GM12873 (cell line): Measurements from ENCODE around the gene ACTMAP.

Experiments
- TF ChIP-seq, protein P1 (sequence below): IDR thresholded peaks from 2 replicates; pipeline ENCODE4 v1.5.1; 2012; ENCODE audit warnings: low read depth, mild to moderate bottlenecking, moderate library complexity, low read length, control low read depth; ENCODE audit not compliant: insufficient read depth; ENCODE audit errors: missing control alignments

ACTMAP gene

DNA sequence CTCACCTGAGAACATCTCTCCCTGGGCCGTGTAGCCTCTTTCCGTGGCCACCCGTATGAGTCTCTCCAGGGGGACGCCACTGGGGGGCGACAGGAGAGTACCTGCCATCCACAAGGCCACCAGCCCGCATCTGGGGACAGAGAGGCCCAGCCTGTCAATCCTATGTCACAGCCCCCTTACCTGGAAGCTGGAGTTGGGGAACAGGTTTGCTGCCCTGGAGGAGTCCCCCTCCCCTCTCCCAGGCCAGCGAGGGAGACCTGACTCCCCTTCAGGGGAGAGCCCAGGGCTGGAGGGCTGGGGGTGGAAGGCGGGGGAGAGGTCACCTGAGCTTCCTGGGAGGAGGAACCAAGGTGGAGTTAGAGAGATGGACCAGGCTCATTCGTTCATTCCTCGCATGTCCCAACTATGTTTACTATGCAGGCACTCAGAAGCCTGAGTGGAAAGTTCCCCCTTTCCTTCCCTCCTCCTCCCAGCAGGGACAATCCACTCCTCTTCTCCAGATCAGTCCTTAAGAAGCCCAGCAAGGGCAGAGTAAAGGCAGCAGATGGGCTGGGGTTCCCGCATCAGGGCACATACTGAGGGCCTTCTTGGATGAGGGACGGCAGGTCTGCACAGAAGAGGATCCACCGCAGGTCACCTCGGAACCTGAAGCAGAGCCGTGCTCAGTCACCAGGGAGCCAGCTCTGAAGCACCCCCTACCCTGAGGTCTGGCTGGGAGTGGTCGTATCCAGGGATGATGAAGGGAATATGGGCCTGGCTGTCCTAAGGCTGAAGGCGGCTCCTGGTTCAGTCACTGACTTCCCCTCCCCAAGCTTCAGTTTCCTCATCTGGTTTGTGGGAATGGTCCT, 5.5 kb downstream of the ACTMAP start:
- TF ChIP-seq, protein P1, sequence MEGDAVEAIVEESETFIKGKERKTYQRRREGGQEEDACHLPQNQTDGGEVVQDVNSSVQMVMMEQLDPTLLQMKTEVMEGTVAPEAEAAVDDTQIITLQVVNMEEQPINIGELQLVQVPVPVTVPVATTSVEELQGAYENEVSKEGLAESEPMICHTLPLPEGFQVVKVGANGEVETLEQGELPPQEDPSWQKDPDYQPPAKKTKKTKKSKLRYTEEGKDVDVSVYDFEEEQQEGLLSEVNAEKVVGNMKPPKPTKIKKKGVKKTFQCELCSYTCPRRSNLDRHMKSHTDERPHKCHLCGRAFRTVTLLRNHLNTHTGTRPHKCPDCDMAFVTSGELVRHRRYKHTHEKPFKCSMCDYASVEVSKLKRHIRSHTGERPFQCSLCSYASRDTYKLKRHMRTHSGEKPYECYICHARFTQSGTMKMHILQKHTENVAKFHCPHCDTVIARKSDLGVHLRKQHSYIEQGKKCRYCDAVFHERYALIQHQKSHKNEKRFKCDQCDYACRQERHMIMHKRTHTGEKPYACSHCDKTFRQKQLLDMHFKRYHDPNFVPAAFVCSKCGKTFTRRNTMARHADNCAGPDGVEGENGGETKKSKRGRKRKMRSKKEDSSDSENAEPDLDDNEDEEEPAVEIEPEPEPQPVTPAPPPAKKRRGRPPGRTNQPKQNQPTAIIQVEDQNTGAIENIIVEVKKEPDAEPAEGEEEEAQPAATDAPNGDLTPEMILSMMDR, result no peak

DNA sequence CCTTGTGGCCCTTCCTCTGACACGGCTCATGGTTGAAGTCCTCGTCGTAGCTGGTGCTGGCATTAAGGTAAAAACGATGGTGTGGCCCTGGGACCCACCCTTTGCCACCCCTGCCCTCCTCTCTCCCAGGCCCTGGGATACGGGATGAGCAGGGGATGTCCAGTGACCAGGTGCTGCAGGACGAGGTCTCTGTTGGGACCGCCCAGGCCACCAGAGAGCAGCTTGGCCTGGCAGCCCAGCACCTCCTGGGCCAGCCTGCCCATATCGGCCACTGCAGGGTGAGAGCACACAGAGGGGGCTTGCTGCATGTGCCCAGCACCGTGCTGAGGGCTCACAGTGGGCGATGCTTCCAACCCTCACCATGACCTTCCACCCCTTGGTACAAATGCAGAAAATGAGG, 6.4 kb downstream of the ACTMAP start:
- TF ChIP-seq, protein P1, result no peak

DNA sequence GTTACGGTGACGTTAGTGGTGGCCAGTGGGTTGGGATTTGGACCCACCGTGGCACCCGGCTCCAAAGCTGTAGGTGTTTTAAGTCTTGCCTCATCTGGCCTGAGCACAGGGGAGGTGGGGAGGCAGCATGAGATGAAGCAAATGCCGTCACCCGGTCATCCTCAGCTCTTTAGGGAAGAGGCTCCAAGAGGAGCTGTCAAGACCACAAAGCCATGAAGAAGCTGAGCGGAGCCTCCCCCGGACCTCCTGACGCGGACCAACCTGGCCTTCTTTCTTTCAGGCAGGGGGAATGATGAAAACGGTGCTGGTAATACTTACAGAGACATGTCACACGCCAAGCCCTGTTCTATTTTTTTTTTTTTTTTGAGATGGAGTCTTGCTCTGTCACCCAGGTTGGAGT, 7.4 kb downstream of the ACTMAP start:
- TF ChIP-seq, protein P1, result no peak

DNA sequence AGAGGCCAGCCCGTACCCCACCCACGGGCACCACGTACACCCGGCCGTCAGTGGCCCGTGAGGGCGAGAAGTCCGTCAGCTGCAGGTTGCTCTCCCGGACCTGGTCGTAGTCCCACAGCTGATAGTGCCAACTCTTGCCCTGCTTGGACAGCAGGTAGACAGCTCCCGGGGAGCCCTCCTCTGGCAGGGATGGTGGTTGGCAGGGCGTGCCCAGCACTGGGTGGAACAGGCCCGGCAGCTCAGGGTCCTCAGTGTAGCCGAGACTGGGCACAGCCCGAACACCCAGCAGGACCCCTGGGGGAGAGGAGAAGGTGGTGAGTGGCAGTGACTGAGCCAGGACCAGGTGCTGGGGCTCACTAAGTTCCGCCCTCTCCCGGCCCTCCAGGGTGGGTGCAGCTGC, 7.8 kb downstream of the ACTMAP start:
- TF ChIP-seq, protein P1, result no peak

DNA sequence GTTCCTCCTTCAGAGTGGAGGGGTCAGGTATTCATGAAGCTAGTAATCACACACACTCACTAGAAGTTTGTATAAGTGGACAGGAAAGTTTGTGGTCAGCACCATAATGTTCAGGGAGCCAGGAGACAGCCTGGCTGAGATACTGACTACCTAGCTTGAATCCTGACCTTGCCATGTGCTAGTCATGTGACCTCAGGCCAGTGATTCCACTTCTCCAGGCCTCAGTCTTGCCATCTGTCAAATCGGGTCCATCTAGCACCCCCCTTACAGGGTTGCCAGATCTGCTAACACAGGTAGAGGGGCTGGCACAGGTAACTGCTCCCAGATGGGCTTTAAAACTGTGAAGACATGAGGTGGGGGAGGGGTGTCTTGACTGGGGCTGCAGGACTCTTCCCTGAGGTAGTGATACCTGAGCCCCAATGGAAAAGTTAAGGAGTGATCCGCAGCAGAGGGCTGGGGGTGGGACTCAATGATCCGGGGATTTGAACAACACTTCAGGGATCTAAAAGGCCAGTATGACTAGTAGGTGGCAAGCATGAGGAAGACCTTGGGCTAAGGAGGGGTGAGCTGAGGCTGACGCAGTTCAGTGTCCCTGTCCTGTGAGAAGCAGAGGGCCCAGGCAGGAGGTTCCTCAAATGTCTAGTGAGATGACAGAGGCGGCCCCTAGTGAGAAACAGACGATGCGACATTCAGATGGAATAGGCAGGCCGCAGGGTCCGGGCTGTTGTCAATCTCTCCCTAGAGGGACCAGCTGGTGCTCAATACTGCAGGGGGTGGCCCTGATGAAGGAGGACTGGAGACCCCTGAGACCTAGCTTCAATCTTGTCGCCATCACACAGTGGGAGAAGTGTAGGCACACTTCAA, 8.5 kb downstream of the ACTMAP start:
- TF ChIP-seq, protein P1, result no peak

DNA sequence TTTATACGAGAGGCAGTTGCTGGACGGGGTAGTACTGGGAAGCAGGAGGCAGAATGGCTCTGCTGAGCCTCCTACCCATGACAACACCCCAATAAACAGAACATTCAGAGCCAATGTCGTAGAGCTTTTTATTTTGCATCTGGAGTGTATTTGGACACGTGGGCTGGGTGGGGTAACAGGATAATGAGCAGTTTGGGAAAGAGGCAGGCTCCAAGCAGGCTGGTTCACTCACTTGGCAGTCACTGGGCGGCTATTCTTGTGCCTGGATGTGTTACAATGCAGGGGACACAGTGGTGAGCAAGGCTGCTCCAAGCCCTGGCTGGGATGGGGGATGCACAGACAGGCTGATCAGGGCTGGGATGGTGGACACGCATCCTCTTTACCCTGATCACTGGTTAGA, 9.5 kb downstream of the ACTMAP start:
- TF ChIP-seq, protein P1, result no peak
